Choroid plexus epithelial cell (primary cell): ENCODE data around the gene HOXB8.

ENCODE experiments used
- DNase-seq: peaks from one replicate; pipeline ENCODE4 v3.0.0-alpha.2; 2010; ENCODE audit warnings: low read depth
- H3K4me3 ChIP-seq: 2 replicates; pipeline ENCODE4 v1.5.1; 2011; ENCODE audit warnings: low read depth, mild to moderate bottlenecking, control low read depth, low read length, moderate library complexity
- TF ChIP-seq, protein P1 (sequence below): conservative IDR thresholded peaks from 2 replicates; pipeline ENCODE4 v1.5.1; 2011; ENCODE audit warnings: low read depth, mild to moderate bottlenecking, control low read depth, inconsistent platforms, low read length, moderate library complexity

Gene HOXB8

DNA sequence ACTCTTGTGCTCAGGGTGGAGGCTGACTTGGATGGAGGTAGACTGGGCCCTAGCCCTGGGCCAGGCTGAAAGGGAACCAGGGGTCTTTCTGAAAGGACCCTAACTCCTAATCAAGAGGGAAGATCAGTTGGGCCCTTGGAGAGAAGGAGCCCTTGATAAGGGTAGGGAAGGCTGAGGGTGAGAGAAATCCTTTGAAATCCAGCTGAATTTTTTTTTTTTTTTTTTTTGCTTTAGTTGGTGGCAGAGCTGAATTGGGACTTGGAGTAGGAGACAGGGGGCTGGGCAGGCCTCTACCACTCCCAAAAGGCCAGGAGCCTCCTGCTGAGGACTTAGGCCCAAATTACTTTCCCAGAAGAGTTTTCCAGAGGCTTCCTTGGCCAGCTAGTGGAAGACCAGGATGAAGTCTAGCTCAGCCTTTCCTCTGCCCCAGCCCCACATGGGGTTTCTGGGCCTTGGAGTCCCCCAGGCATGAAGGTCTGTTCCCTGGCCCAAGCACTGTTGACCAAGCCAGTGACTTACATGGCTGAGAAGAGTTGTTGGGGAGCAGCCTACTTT is 24.4 kb downstream of the HOXB8 start:
- no peak for DNase-seq
- no peak overlapping the region for H3K4me3 ChIP-seq
- TF ChIP-seq, protein P1, sequence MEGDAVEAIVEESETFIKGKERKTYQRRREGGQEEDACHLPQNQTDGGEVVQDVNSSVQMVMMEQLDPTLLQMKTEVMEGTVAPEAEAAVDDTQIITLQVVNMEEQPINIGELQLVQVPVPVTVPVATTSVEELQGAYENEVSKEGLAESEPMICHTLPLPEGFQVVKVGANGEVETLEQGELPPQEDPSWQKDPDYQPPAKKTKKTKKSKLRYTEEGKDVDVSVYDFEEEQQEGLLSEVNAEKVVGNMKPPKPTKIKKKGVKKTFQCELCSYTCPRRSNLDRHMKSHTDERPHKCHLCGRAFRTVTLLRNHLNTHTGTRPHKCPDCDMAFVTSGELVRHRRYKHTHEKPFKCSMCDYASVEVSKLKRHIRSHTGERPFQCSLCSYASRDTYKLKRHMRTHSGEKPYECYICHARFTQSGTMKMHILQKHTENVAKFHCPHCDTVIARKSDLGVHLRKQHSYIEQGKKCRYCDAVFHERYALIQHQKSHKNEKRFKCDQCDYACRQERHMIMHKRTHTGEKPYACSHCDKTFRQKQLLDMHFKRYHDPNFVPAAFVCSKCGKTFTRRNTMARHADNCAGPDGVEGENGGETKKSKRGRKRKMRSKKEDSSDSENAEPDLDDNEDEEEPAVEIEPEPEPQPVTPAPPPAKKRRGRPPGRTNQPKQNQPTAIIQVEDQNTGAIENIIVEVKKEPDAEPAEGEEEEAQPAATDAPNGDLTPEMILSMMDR: no peak

DNA sequence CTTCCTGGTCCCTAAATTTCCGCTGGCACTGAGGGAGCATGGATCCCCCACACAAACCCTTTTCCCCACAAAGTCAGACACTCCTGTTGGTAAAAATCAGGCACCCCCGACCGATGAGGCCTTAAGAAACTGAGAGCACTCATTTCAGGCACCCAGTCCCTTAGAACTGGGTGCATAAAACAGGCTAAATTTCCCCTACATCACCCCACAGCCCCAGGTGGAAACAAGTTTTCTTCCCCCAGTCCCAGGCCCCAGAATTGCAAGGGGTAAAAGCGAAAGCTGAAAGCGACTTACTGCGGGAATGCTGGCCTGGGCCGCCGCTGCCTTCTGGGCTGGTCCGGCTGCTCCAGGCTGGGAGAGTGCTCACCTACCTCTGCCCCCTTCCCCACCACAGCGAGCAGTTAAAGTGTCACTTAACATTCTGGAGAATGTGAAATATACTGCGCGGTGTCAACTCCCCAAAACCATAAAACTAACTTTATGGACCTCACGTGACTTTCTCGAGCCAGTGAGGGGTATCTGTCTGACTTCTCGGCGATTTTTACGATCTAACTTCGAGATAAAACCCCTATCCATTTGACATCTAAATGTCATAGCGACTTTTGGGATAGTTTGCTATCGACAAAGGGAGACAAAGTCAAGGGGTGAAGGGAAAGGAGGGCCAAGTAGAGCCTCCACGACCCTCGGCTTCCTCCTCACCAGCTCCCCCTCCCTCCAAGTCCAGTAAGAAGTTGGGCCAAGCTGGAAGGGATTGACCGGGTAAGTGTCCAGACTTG is 25.1 kb downstream of the HOXB8 start, which contains the start of gene HOXB3:
TSS of gene HOXB3 (minus strand) at position 411 of the 776 bp plus-strand sequence. CDS start 37,767 bp downstream, outside the sequence.
- DNase-seq: no peak
- TF ChIP-seq, protein P1: no peak
- no peak within 1 kb of the TSS for H3K4me3 ChIP-seq

DNA sequence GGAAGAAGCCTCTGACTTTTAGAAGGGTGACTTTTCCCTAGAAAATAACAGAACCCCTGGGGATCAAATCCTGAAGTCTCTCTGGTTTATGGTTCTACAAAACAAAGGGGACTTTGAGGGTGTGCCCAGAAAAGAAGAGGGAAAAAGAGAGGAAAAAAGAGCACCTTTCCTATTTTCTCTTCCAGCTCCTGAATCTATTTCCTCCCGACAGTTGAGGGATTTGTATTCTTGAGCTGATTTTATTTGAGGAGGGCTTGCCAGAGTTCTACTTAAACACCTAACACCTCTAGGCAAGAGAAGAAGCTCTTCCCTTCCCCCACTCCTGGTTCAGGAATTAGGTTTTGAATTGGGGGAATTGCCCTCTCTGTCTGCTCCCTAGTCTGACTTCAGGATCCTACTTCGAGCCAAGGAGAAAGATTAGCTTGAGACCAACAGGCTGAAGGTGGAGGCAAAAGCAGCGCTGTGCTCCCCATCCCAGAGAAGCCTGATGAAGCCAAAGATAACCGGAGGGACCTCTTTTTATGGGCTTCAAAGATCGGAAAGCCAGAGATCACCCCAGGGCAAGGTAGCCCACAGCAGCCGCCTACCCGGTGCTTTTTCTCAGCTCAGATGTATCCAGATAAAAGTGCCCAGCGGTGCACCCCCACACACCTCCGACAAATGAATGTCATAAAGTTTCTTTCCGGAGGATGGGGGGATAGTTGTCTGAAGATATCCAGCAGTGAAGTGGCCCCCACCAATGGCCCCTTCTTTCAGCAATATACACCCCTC is 25.8 kb downstream of the HOXB8 start:
- H3K4me3 ChIP-seq: no peak overlapping the region
- DNase-seq: no peak
- TF ChIP-seq, protein P1: no peak

DNA sequence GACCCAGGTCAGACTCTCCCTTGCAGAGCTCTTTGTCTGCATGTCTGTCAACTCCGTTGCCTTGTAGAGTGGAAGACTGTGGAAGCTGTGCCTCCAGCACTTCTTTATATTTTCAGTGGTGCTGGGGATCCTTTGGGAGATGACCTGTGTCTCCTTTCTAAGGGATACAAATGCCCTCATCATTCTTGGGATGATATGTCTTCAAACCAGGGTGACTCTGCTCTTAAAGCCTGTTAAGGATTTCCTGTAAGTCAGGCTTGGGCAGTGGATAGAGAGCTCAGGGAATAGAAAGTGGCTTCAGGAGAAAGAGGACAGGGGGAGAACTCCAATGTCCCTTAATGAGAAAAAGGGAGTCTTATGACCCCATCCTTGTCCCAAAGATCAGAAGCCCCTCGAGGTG is 26.6 kb downstream of the HOXB8 start:
- TF ChIP-seq, protein P1: no peak
- no peak overlapping the region for H3K4me3 ChIP-seq
- DNase-seq: no peak

DNA sequence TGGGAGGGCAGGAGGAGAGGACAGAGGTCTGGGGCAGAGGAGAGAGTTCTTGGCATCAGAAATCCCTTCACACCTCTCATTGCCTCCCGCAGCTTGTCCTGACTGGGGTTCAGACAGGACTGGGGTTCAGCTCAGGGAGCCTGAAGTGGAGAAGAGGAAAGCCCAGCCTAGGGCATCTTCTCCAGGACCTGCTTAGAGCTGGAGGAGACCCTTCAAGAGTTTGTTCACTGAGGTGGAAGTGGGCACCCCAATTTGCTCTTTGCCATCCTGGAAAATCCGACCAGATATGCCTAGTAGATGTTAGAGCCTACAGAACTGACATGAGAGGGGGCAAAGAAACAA is 27.0 kb downstream of the HOXB8 start:
- no peak overlapping the region for H3K4me3 ChIP-seq
- TF ChIP-seq, protein P1: no peak
- no peak for DNase-seq

DNA sequence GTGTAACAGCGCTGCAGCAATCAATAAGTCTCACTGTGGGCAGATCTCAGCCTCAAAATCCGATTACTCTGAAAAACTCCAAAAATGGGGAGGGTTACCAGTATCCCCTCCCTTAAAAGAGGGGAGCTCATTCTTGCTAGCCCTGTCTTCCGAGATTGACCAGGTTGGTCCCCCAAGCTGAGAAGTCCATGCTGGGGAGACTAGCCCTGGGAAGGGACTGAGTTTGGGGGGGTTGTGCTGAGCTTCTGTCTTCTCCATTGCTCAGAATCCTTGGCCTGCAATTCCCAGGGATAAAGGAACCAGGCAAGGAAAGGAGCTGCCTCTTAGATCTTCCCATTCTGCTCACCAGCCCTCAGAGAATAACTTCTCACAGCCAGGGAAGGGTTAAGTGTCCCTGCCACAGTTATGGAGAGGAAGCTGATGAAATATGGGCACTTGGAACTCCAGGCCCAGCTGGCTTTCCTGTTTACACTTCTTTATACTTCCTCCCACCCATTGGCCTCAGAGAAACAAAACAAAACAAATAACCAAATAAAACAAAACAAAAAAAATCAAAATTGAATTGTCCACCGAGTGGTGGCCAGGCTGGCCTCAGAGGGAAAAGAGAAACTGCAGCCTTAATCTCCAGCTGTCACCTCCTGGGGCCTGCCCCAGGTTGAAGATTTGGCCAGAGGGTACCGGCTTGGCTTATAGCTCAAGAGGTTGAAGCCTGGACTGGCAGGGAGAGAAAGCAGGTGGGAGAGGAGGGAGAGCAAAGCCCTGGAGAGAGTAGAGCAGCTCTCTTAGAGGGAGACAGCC is 27.6 kb downstream of the HOXB8 start:
- no peak for DNase-seq
- TF ChIP-seq, protein P1: no peak
- H3K4me3 ChIP-seq: no peak overlapping the region
